KOPT-K1 (cell line): ENCODE data around the gene TGFBR2.

Source experiments
- H3K27ac ChIP-seq: fragments of 200-600 bp; sonication (generic); 2 replicates; pipeline ENCODE4 v1.5.1; 2016; ENCODE audit warnings: antibody characterized with exemption, mild to moderate bottlenecking, low read depth, low read length; ENCODE audit not compliant: poor library complexity, severe bottlenecking
- H3K36me3 ChIP-seq: fragments of 200-600 bp; sonication (generic); 2 replicates; pipeline ENCODE4 v1.5.1; 2017; ENCODE audit warnings: antibody characterized with exemption, mild to moderate bottlenecking, low read length, moderate library complexity; ENCODE audit not compliant: insufficient read depth
- H3K9me3 ChIP-seq: fragments of 200-600 bp; sonication (generic); 2 replicates; pipeline ENCODE4 v1.5.1; 2017; ENCODE audit warnings: antibody characterized with exemption, low read length, mild to moderate bottlenecking; ENCODE audit not compliant: insufficient read depth, poor library complexity, severe bottlenecking

The TGFBR2 gene

DNA sequence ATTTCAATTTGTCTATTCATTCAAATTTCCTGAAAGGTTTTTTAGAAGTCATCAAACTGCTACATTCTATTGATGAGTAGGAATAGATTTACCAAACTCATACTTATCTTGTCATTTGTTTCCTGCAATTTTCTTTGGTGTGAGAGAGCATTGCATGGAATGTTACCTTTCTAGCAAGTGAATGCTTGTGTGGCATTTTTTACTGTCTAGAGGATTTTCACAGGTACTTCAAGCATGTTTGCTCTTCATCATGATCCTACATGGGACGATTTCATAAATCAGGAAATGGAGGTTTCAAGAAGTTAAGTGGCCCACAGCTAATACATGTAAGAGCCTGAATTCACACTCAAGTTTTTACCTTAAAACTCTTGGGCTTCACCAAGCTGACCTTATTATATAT is 26.1 kb downstream of the TGFBR2 start:
- Histone ChIP-seq H3K9me3 (no peaks in the 10 kb centered on the region), H3K36me3 (no peaks in the 10 kb centered on the region; the same call in 1 of the 2 replicates), H3K27ac (peak overlapping the region; percentile 65)

DNA sequence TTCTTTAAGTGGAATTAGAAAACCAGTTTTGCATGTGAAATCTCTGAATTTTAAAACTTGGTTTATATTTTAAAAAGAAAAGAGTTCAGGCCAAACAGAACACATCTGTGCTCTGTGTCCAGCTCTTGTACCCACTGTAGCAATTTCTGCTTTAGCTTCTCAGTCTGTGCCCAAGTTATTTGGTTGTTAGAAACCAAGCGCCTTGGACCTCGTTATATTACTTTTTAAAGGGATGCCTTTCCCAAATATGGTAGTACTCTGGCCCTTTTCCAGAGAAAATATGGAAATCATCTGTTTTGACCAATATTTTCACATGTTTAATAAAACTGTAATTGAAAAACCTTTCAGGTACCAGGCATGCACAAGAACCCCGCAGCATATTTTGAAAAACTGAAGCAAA is 27.3 kb downstream of the TGFBR2 start:
- Histone ChIP-seq H3K27ac (no peak overlapping the region), H3K36me3 (no peaks in the 10 kb centered on the region), H3K9me3 (no peaks in the 10 kb centered on the region)

DNA sequence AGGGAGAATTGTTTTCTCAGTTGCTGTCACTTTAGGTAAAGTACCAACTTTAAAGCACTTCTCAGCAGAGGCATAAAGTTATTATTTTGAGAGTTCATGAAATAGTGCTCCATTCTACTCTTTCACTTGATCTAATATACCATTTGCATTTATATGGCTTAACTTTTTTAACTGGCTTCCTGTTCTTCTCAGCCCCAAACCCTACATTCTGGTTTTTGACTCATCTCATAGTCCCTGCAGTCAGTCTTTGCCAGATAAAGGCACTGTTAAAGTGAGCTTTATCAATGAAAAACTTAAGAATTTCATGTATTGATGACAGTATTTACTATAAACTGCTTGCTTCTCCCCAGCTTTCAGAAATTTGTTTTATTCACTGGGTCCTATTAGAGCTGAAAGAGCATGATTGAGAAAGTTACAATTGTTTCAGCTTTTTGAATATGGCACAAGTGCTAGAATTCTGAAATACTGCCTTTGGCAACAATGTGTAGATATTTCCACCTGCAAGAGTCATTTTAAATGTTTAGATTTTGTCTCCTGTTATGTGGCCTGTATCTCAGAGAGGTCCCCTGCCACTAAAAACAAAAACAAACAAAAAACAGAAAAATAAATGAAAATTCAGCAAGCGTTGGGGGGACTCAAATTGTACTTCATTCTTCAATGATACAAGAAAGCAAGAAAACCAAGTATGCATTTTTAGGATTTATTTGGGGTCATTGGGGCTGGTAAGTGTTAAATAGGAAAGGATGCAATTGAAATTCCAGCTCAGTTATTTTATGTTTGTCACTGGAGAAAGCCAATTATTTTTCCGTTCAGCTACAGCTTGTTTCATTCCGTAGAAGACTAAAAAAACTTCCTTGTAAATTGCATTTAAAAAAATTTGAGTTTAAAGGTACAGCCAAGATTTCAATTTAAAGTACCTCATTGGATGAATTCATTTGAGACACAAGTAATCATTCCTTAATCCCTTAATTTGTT is 28.6 kb downstream of the TGFBR2 start:
- Histone ChIP-seq H3K9me3 (no peaks in the 10 kb centered on the region), H3K36me3 (no peaks in the 10 kb centered on the region), H3K27ac (peak overlapping the region; percentile 17)

DNA sequence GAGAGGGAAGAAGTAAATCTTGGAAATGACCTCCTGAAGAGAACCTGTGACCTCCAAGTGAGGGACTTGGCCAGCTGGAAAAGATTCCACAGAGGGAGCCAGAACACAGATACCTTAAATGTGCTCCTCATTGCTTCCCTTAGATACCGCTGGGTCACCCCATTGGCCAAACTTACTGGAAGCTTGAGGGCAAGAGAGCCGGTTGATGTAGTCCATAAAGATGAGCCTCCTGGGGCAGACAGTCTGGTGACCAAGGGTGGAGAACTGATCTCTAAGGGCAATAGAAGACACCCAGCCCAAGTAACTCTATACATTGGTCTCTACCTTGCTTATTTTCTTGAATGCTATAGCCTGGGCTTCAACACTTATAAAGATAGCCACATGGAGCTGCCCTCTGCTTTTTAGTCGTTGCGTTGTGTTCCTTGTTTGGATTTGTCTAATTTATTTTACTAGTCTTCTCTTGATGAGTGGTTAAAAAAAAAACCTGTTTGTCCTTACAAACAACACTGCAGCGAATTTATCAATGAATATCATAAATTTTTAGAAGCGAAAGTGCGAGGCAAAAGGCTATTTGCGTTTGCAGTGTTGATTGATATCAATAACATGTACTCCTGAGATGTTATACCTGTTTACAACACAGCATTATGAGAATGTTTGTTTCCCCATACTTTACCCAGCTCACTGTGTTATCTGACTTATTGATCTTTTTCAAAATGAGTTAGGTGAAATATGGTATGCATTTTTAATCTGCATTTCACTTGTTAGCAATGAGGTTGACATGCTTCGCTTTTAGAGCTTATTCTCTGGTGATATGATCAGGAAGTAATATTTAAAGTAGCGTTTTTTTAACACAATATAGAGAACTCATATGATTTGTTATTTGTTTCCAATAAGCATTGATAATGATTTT is 31.2 kb downstream of the TGFBR2 start:
- Histone ChIP-seq H3K27ac (no peak overlapping the region), H3K36me3 (no peaks in the 10 kb centered on the region), H3K9me3 (no peaks in the 10 kb centered on the region)

DNA sequence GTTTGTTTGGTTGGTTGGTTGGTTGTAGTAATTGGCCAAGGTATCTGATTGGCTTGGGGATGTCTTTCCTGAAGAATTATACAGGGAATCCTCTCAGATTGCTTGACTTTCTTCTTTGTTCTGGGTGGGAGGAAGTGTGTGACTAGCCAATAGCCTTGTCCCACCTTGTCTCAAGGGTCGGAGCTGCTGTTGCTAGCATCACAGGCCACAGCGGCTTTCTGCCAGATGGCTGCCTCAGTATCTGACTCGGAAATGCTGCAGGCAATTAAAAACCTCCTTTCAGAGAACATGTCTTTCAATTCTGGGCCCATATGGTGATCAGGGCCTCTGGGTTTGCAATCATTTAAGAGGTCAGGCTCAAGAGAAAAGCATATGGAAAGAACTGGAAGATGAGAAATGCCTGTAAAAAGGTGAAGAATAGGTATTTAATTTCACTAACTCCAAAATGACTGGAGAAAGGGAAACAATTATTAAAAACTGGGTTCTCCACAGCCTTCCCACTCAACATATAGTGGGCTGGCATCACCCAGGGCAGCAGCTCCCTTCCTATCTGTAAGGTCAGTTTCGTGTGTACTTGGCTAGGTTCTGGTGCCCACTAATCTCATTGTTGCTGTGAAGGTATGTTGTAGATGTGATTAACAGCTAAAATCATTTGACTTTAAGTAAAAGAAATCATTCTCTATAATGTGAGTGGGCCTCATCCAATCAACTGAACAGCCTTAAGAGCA is 32.4 kb downstream of the TGFBR2 start:
- H3K36me3 ChIP-seq, result no peaks in the 10 kb centered on the region
- peak overlapping the region; percentile 14 for H3K27ac ChIP-seq

DNA sequence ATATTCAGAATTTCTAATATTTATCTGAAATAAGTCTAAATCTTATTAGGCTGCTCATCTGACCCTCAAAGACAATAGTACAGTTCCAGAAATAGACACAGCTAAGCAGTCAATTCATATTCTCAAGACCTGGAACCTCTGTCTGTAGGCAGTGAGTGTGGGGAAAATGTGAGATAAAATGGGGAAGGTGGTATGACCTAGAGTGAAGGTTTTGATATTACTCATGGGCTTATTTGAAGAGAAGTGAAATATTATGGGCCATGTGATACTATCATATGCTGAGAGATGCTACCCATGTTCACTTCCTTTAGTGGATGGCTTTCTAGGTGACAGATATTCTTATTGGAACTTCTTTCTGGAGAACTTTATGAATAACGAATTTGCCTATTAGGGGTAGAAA is 33.5 kb downstream of the TGFBR2 start:
- no peaks in the 10 kb centered on the region for H3K9me3 ChIP-seq
- H3K27ac ChIP-seq, result peak overlapping the region; percentile 73
- no peaks in the 10 kb centered on the region for H3K36me3 ChIP-seq

More for the DNA sequence above, 32.4 kb downstream of the TGFBR2 start:
- no peaks in the 10 kb centered on the region for H3K9me3 ChIP-seq

DNA sequence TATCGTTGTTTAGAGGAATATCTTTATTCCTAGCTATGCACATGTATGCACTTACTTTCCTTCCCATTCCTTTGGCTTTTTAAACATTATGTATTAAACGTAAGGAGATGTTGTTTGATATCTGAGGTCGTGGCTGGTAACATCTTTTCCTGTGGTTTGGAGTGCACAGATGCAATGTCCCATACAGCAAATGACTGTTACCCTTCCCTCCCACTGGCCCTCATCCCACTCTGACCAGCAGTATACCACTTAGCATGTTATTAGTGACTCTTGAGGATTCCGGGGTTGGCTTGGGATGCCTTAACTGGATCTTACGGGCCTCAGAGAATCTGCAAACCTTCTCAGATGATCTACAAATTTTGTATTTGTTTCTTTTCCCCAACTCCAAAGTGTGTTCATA is 34.5 kb downstream of the TGFBR2 start:
- Histone ChIP-seq H3K9me3 (no peaks in the 10 kb centered on the region), H3K27ac (peak overlapping the region; percentile 73), H3K36me3 (peaks cover 4% of the 10 kb centered on the region)

DNA sequence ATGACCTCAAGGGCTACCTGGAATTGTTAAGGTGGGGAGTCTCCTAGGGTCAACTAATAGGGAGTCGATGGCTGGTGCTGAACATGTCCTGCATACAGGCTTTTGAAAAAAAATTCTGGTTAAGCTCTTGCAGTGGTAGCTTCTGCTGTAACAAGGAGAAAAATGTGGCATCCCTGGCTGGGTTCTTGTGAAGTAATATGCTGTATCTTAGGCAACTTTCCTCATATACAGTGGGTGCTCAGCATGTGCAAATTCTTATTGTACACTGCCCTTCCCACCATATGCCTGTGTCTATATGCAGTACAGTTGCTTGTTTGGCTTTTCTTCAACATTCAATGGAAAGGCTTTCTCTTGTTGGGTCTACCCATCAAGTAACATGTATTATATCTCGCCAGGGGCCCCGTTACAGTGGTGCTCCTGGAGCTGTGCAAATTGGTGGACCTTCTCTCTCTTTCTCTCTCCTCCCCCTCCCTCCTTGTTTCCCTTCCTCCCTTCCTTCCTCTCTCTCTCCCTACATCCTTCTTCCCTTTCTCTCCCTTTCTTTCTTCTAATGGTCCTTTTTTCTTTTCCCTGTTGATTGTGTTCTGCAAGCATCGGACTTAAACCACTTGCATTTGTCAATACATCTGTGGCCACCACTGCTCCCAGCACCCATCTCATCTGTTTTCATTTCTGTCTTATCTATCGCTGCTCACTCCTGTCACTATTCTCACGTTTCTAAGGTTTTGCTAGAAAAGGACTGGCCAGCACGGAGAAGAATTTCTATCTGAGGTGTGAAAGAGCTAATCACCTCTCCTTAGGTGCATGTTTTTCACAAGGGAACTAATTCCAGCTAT is 35.2 kb downstream of the TGFBR2 start:
- Histone ChIP-seq H3K9me3 (no peaks in the 10 kb centered on the region), H3K36me3 (peaks cover 11% of the 10 kb centered on the region), H3K27ac (peak overlapping the region; percentile 73)

DNA sequence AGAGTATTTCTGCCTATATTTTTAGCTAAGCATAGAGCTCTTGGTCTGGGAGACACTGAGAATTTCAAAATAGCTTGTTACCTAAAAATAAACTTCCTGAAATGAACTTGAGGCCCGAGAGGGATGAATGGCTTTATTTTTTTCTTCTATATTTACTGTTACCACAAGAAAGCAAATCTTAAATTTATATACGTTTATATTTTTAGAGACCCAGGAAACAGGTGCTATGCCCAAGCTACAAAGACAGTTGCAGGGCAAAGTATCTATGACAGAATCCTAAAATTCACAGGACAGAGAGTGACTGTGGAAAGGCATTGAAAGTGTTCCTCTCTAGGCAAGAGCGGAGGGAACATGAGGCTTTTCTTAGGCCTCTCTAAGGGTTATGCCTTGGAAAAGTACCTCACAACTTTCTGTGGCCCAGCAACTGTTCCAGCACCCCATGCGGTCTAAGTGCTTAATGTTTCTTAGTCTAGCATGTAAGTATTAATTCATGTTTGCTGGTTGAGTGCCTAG is 36.5 kb downstream of the TGFBR2 start:
- Histone ChIP-seq H3K9me3 (no peaks in the 10 kb centered on the region), H3K36me3 (peaks cover 21% of the 10 kb centered on the region), H3K27ac (peak overlapping the region; percentile 73)

DNA sequence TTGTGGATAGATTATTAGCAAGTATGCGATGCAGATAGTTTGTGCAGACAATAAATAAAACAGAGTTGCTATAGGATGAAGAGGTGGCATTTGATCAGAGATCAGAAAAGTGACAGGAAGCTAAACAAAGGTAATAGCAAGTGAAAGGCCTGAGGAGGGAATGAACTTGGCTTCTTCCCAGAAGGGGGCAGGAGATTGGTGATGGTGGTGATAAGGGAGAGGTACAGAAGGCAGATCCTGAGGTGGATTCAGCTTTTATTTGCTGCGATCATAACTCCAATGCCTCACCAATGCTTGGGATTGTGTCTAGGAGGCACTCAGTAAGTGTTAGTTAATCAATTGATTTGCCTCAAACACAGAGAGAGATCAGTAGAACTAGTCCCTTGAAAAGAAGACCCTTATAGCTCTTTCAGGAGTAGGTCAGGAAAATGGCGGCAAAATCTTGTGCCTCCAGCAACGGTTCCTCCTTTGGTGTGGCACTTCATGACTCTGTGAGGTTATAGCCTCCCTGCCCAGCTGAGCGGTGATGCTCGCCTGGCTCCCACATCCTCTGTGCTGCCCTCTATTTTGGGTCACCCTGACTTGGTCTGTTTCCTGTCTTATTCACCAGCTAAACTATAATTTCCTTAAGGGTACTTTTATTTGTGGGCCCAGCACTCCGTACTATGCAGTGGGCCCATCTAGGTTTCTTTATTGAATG is 37.5 kb downstream of the TGFBR2 start:
- Histone ChIP-seq H3K36me3 (peaks cover 31% of the 10 kb centered on the region), H3K9me3 (no peaks in the 10 kb centered on the region), H3K27ac (peak overlapping the region; percentile 73)

DNA sequence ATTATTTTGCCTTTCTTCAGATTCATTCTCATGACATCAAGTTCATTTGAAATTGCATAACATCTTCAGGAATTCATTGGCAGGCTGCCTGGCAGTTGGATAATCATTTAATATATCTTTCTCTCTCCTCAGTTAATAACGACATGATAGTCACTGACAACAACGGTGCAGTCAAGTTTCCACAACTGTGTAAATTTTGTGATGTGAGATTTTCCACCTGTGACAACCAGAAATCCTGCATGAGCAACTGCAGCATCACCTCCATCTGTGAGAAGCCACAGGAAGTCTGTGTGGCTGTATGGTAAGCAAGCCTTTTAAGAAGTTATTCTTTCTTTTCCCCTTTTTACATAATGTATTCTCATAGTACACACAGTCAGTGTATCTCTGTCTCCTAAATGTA is 38.2 kb downstream of the TGFBR2 start:
- Histone ChIP-seq H3K36me3 (peaks cover 38% of the 10 kb centered on the region), H3K9me3 (no peaks in the 10 kb centered on the region), H3K27ac (peak overlapping the region; percentile 73)

DNA sequence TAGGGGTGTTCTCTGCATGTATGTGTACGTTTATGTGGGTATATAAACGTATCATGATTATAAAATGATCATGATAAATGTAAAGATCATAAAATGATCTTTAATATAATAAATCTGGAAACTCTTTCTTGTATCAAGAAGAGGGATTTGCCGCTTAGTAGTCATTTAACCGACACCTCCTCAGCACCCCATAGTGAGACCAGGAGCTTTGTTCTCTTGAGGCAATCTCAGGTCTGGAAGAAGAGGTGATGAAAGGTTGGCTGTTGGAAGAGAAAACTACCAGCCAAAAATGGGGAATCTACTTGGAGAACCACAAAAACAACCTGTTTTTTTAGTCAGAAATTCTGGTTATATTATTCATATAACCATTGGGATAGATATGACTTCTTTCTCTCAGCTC is 38.7 kb downstream of the TGFBR2 start:
- Histone ChIP-seq H3K9me3 (no peaks in the 10 kb centered on the region), H3K27ac (peak overlapping the region; percentile 73), H3K36me3 (peaks cover 42% of the 10 kb centered on the region)

DNA sequence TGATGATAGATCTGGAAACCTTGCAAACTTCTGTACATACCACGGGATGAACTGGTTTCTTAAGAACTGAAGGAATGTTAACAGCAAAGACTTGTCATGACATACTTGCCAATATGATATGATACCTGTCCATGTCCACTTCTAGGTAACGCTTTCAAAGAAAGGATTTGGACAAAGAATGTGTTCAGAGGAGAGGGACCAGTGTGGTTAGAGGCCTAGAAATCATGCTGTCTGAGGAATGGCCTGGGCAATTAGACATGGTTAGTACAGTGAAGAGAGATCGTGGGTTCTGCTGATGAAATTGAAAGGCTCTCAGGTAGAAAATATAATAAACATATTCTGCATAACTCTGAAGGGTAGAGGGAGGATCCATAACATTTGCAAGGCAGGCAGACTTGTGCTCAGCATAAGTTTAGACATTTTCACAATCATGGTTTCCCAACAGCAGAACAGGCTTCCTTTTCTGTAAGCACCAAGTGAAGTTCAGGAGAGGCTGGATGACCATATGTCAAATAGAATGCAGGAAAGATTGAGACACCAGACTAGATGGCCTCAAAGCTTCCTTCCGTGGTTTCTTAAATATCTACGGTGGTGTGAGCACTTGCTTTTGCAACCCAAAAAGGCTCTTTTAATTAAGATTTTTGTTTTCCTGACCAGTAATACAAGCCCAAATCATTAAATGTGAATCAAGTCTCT is 39.9 kb downstream of the TGFBR2 start:
- no peak overlapping the region for H3K27ac ChIP-seq
- H3K36me3 ChIP-seq, result peaks cover 55% of the 10 kb centered on the region
- no peaks in the 10 kb centered on the region for H3K9me3 ChIP-seq
